ENCODE results near the gene FAM168A. TPM values are rescaled to one million over a fixed set of nuclear protein-coding genes. Genes with fewer than 3 reads are reported as not detected.

Gene FAM168A
- total RNA-seq, 1 donor from 2014 or later = 14.2 TPM

GRCh38 chr11:73468590-73469161, 129.2 kb downstream of the FAM168A start:
- Histone ChIP-seq H3K36me3 (ENCODE audit: control insufficient read depth, insufficient read depth, low read length) (no peaks in the 10 kb centered on the region), H3K27me3 (ENCODE audit: control insufficient read depth, insufficient read depth, low read length) (no peaks in the 10 kb centered on the region), H3K4me3 (ENCODE audit: low read depth, low read length) (no peak overlapping the region)
- DNase-seq (ENCODE audit: low read depth) = no peak
- no peak for TF ChIP-seq CTCF (IDR thresholded peaks at IDR 0.05; ENCODE audit: insufficient read depth, low read length, poor library complexity, severe bottlenecking)

- Histone ChIP-seq H3K4me3 (ENCODE audit: low read depth, low read length) (no peak overlapping the region), H3K27me3 (ENCODE audit: control insufficient read depth, insufficient read depth, low read length) (no peaks in the 10 kb centered on the region), H3K36me3 (ENCODE audit: control insufficient read depth, insufficient read depth, low read length) (no peaks in the 10 kb centered on the region)
- no peak for TF ChIP-seq CTCF (IDR thresholded peaks at IDR 0.05; ENCODE audit: insufficient read depth, low read length, poor library complexity, severe bottlenecking)
- DNase-seq (ENCODE audit: low read depth) = no peak
Observed at GRCh38 chr11:73467505-73467904, 130.4 kb downstream of the FAM168A start.

GRCh38 chr11:73466643-73467042, 131.3 kb downstream of the FAM168A start:
- DNase-seq (ENCODE audit: low read depth) = no peak

GRCh38 chr11:73465871-73466270, 132.0 kb downstream of the FAM168A start:
- no peaks in the 10 kb centered on the region for H3K36me3 ChIP-seq (ENCODE audit: control insufficient read depth, insufficient read depth, low read length)
- TF ChIP-seq CTCF (IDR thresholded peaks at IDR 0.05; ENCODE audit: insufficient read depth, low read length, poor library complexity, severe bottlenecking) = no peak
- no peak for DNase-seq (ENCODE audit: low read depth)
- no peaks in the 10 kb centered on the region for H3K27me3 ChIP-seq (ENCODE audit: control insufficient read depth, insufficient read depth, low read length)
- H3K4me3 ChIP-seq (ENCODE audit: low read depth, low read length) = no peak overlapping the region

More at GRCh38 chr11:73466643-73467042, 131.3 kb downstream of the FAM168A start:
- TF ChIP-seq CTCF (IDR thresholded peaks at IDR 0.05; ENCODE audit: insufficient read depth, low read length, poor library complexity, severe bottlenecking) = no peak
- Histone ChIP-seq H3K4me3 (ENCODE audit: low read depth, low read length) (no peak overlapping the region), H3K36me3 (ENCODE audit: control insufficient read depth, insufficient read depth, low read length) (no peaks in the 10 kb centered on the region), H3K27me3 (ENCODE audit: control insufficient read depth, insufficient read depth, low read length) (no peaks in the 10 kb centered on the region)

GRCh38 chr11:73465023-73465675, 132.8 kb downstream of the FAM168A start:
- Histone ChIP-seq H3K36me3 (ENCODE audit: control insufficient read depth, insufficient read depth, low read length) (no peaks in the 10 kb centered on the region), H3K27me3 (ENCODE audit: control insufficient read depth, insufficient read depth, low read length) (no peaks in the 10 kb centered on the region), H3K4me3 (ENCODE audit: low read depth, low read length) (no peak overlapping the region)
- DNase-seq (ENCODE audit: low read depth) = no peak
- TF ChIP-seq CTCF (IDR thresholded peaks at IDR 0.05; ENCODE audit: insufficient read depth, low read length, poor library complexity, severe bottlenecking) = no peak

GRCh38 chr11:73464347-73464746, 133.6 kb downstream of the FAM168A start:
- no peak for TF ChIP-seq CTCF (IDR thresholded peaks at IDR 0.05; ENCODE audit: insufficient read depth, low read length, poor library complexity, severe bottlenecking)
- H3K4me3 ChIP-seq (ENCODE audit: low read depth, low read length) = no peak overlapping the region
- no peaks in the 10 kb centered on the region for H3K36me3 ChIP-seq (ENCODE audit: control insufficient read depth, insufficient read depth, low read length)
- DNase-seq (ENCODE audit: low read depth) = no peak
- no peaks in the 10 kb centered on the region for H3K27me3 ChIP-seq (ENCODE audit: control insufficient read depth, insufficient read depth, low read length)
